ENCODE measurements around the gene RYR1. TPM values are rescaled to one million over a fixed set of nuclear protein-coding genes. Genes with fewer than 3 reads are reported as not detected.

RYR1 gene
- total and polyA plus RNA-seq, 2 of the 8 experiments (the other 6 are each of a cell fraction or from before 2014, with no cell fraction given), result 5.8 to 11.8 TPM

- no peak for TF ChIP-seq CHD7 (IDR thresholded peaks at IDR 0.05; ENCODE audit: insufficient replicate concordance, low read length)
- TF ChIP-seq KDM4A (IDR thresholded peaks at IDR 0.05; ENCODE audit: low read depth, low read length, severe bottlenecking), result no peak
- TF ChIP-seq JUND (IDR thresholded peaks at IDR 0.05; ENCODE audit: low read length), result no peak
- no peak for TF ChIP-seq ZNF274 (IDR thresholded peaks at IDR 0.05; ENCODE audit: borderline replicate concordance, extremely low read depth, low read length)
- no peak for TF ChIP-seq POLR2A (IDR thresholded peaks at IDR 0.05; ENCODE audit: control extremely low read depth in 1 of 2, low read depth in 2 of 2, low read length in 2 of 2)
- TF ChIP-seq EGR1 (IDR thresholded peaks at IDR 0.05; ENCODE audit: borderline replicate concordance, low read depth, low read length), result no peak
- TF ChIP-seq POLR2AphosphoS5 (IDR thresholded peaks at IDR 0.05; ENCODE audit: low read depth, low read length), result no peak
- TF ChIP-seq CTCF (IDR thresholded peaks at IDR 0.05; ENCODE audit: control extremely low read depth in 1 of 3, insufficient read depth in 1 of 3, low read depth in 1 of 3, low read length in 3 of 3), result no peak
Observed at GRCh38 chr19:38561658-38562057, 128.2 kb downstream of the RYR1 start (continued).
